GM13976 (cell line): Measurements from ENCODE around the gene SRRT.
"Not testable (repeated sequence)": the region's sequence is repeated elsewhere in the genome, so short reads cannot be mapped to it uniquely, and the experiment has no call there.

Source experiments
- DNase-seq: peaks from one replicate; pipeline ENCODE4 v3.0.0; 2012; ENCODE audit warnings: low spot score
- CTCF ChIP-seq: IDR thresholded peaks from 2 replicates; pipeline ENCODE4 v1.5.1; 2012; ENCODE audit warnings: borderline replicate concordance, mild to moderate bottlenecking; ENCODE audit not compliant: insufficient read depth; ENCODE audit errors: extremely low read depth, missing control alignments, control extremely low read depth
- in situ Hi-C: fragments of 300-500 bp; cut with MboI; formaldehyde crosslinking; loops from one replicate; pipeline ENCODE4 v1.12.0; 2022; ENCODE audit warnings: low sequenced_read_pairs, mixed read lengths, inconsistent platforms; ENCODE audit not compliant: unreplicated experiment

SRRT gene

GRCh38 chr7:100933734-100934133, 58.8 kb downstream of the SRRT start:
- DNase-seq, result no peak
- in situ Hi-C loops, result no loop called here

DNA sequence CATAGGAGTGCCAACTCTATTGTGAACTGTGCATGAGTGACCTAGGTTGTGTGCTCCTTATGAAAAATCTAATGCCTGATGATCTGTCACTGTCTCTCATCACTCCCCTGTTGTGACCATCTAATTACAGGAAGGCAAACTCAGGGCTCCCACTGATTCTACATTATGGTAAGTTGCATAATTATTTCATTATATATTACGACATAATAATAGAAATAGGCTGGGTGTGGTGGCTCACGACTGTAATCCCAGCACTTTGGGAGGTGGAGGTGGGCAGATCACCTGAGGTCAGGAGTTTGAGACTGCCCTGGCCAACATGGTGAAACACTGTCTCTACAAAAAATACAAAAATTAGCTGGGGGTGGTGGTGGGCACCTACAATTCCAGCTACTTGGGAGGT, 60.5 kb downstream of the SRRT start:
- DNase-seq, in situ Hi-C loops: not testable (repeated sequence)

More at GRCh38 chr7:100933734-100934133, 58.8 kb downstream of the SRRT start:
- TF ChIP-seq CTCF, result no peak

GRCh38 chr7:100936167-100936566, 61.3 kb downstream of the SRRT start:
- in situ Hi-C loops, result not testable (repeated sequence)

More at GRCh38 chr7:100936167-100936566, 61.3 kb downstream of the SRRT start:
- not testable (repeated sequence) for DNase-seq
